HG02884 (cell line): ENCODE measurements around the gene SLC15A4.

ENCODE experiments used
- ATAC-seq: cut with Tn5 transposase; IDR thresholded peaks from one replicate; pipeline ENCODE4 v1.9.1; 2021; ENCODE audit warnings: mild to moderate bottlenecking, moderate library complexity; ENCODE audit not compliant: unreplicated experiment

SLC15A4 gene

GRCh38 chr12:128755566-128755965 lies 68.2 kb downstream of the SLC15A4 start:
- no peak for ATAC-seq

GRCh38 chr12:128754275-128754674 lies 69.5 kb downstream of the SLC15A4 start:
- ATAC-seq = no peak

- ATAC-seq = no peak
Measured at GRCh38 chr12:128753438-128753837, 70.3 kb downstream of the SLC15A4 start.

DNA sequence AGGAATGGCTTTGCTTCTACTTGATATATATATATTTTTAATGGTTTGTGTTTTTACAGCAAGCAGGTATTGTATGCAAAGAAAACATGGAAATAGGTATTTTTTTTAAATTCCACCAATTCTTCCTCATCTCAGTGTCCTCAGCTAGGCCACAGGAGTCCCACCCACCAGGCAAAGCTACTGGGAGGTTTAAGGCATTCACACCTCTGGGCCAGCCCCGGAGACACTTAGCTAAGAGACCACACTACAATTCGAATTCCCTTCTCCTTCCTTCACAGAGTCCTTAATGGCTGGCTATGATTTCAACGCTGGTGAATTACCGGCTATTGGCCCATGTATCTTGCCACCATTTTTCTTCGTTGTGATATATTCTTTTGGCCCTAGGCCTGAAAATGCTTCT lies 71.4 kb downstream of the SLC15A4 start:
- ATAC-seq = no peak

- no peak for ATAC-seq
Measured at GRCh38 chr12:128747441-128747840, 76.3 kb downstream of the SLC15A4 start.

DNA sequence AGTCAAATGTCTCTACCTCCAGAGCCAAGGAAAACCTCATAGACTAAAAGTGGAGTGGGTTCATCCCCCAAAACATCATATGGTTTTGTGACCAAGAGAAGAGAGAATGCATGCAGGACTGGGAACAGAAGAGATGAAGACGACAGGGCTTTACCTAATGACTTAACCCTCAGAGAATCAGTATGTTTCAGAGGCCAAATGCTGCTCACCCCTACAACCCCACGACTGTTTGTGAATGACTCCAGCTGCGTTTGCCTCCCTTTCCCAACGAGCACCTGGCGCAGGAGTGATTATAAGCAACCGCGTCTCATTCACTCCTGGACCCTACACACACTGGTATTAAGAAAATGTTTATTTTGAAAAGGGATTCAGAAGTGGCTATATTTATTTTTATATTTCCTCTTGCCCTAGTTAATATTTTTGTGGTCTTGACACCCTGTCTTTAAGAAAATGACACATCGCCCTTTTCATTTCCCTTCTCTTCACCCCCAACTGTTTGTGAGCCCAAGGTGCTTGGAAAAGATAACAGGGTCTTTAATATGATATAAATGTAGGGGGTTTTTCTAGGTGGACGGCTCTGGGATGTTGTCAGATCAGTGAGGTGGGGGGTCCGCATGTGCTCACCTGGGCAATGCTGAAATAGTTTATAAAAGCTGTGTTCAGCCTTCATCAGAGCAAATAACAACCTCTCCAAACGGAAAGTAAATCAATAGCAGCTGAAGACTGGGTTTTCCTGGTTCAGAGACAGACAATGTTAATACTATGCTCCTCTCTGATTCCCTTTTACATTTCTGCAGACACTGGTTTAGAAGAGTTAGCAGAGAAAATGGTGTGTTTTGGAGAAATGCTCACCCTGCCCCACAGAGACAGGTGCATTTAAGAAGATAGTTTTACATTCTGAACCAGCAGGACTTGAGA lies 77.7 kb downstream of the SLC15A4 start:
- ATAC-seq = no peak

DNA sequence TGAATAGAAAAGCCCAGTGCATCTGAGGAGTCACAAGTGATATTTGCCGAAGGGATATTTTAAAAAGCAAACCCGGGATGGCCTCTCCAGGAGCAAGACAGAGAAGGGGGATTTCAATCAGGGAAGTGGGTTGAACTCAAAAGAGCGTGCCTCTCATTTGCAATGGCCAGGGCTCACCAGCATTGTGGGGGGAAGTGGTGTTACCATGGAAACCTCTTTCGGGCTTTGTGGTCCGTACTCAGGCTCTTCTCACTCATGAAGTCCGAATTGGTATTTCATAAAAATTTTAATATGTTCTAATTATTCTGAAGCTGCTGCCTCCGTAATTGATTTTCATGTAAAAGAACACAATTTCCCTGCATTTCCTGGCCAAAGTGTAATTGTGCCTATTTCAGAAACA lies 79.8 kb downstream of the SLC15A4 start:
- no peak for ATAC-seq
